ENCODE results near the gene ACSL6.

Gene ACSL6

GRCh38 chr5:132013006-132013689 is 1.7 kb upstream of the ACSL6 start:
- DNase-seq: no peak

GRCh38 chr5:132012371-132013005 is 1.0 kb upstream of the ACSL6 start:
- no peak for DNase-seq

DNA sequence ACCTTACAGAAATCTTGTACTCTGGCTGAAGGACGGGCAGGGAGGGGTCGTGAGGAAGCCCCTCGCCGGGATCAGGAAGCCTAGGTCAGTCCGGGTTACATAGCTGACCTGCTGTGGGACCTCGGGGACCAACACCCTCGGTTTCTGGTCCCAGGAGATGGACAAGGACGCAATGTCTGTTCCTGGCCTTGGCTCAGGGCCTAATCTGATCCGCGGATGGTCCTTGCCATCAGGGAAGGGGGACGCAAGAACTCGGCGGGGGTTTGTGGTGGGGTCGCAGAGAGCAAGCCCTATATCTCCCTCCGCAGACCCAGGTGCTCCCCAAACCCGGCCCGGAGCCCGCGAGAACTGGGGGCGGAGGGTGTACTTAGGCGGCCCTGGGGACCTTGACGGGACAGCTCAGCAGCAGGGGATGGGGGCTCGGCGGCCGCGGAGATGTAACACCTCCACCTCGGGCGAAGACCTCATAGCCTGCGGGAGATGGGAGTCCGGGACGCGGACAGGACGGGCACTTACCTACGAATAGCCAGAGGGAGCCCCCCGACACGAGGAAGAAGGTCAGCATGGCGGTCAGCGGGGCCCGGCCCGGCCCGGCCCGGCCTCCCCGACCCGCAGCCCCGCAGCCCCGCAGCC is 353 bp downstream of the ACSL6 start:
- DNase-seq: peak; percentile 45

DNA sequence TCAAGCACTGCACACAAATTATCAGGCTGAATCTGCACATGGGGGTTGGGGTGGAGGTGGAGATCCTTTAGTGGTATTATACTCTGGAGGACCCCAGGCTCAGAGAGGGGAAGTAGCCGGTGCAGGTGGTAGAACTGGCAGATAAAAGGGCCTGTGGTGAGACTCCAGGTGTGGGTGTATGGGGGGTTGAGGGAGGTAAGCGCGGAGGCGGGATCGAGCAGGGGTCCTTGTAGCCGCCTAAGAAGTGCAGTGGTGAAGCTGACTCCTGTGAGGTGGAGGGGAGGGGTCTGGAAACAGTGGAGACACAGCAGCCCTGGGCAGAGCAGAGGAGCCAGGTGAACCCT is 841 bp downstream of the ACSL6 start:
- peak; percentile 57 for DNase-seq

- DNase-seq: peak; percentile 95
Observed at GRCh38 chr5:132009706-132010405, 1.6 kb downstream of the ACSL6 start.

DNA sequence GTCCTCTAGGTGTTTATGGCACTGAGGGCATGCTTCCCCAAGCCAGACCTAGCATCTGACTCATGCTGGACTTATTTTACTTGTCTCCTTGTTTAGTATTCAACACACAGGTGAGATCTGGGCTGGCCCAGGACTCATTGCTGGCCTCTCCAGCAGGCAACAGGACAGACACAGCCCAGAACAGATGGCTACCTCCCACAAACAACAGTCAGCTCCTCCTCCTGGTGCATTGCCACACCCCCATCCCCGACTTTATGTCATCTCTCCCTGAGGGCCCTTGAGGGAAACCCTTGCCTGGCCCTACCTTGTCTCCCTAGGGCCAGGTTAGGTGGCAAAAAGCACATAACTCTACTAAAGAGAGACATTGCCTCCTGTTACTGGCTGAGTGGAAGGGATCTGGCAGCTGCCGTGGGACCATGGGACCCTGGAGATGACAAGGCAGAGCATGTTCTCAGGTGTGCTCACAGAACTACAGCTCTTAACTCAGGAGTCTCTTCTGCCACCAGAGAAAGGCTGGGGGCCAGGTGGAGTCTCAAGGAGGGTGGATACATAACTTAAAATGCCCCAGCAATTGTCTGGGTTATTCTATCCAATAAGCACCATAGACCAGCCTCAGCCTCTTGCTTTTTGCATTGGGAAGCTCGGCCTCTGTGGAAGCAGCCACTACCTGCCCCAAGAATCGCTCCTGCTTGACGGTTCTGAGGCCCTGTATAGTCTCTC is 2.3 kb downstream of the ACSL6 start:
- DNase-seq: peak; percentile 77

GRCh38 chr5:132008163-132008473 is 3.3 kb downstream of the ACSL6 start:
- no peak for DNase-seq

DNA sequence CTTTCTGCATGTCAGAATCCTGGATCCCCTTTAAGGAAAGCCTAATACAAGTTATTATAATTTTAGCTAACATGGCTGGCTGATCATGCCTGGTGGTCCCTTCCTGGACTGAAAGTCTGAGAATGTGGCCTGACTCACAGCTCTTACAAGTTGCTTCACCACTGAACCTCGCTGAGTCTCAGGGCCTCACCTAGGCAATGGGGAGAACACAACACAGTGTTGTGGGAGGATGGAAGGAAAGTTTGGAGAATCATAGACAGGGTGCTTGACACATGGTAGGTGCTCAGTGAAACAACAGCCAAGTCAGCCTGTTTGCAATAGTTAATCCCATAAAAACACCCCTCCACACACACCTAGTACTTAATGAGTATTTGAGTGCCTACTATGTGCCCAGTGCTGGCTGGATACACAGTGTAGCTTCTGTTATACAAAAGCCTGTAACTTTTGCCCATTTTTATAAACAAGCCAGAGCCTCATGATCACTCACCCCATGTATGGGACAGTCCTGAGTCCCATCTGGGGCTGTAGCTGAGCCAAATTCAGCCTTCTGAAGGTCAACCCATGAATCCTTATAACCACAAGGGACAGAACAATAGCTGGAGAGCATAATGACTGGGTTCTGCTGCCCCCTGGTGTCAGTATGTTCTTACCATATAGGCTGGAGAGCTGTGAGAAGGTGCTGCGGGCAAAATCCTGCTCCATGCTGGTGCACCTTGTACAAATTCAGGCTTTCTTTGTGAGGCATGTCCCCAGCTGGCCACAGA is 3.9 kb downstream of the ACSL6 start:
- peak; percentile 93 for DNase-seq

DNA sequence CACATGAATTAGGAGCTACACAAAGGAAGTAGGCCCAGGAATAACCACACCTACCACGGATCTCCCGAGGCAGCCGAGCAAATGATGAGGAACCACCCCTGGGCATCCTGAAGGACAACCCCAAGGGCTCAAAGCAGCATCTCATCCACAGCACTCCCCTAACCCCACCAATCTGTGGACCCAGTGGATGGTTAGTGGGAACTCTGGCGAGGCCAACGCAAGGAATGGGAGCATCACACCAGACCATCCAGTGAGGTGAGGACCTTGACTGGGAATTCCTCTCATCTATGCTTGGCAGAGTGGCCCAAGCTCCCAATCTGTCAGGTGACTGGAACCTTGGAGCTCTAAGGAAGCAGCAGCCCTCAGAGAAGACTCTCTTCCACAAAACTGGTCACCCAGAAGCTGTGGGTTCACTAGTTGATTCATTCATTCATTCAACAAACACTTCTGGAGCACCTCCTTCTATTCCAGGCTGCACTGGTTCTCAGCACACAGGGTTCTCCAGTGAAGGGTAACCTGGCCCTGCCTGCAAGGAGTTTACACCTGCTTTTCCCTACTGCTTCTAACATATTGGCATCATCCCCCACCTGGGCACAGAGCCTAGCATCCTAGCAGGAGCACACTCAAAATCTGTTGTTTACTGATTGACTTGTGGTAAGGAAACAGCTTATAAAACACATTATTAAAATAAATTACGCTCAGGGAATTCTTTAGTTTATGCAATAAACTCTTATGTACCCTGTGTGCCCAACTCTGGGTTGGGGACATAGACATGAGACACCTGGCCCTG is 4.9 kb downstream of the ACSL6 start:
- DNase-seq: no peak

GRCh38 chr5:132005591-132005990 is 5.9 kb downstream of the ACSL6 start:
- no peak for DNase-seq

- DNase-seq: no peak
Observed at GRCh38 chr5:132003982-132004381, 7.5 kb downstream of the ACSL6 start.

- DNase-seq: no peak
Observed at GRCh38 chr5:132003170-132003744, 8.2 kb downstream of the ACSL6 start.

GRCh38 chr5:132002757-132003156 is 8.7 kb downstream of the ACSL6 start:
- no peak for DNase-seq

DNA sequence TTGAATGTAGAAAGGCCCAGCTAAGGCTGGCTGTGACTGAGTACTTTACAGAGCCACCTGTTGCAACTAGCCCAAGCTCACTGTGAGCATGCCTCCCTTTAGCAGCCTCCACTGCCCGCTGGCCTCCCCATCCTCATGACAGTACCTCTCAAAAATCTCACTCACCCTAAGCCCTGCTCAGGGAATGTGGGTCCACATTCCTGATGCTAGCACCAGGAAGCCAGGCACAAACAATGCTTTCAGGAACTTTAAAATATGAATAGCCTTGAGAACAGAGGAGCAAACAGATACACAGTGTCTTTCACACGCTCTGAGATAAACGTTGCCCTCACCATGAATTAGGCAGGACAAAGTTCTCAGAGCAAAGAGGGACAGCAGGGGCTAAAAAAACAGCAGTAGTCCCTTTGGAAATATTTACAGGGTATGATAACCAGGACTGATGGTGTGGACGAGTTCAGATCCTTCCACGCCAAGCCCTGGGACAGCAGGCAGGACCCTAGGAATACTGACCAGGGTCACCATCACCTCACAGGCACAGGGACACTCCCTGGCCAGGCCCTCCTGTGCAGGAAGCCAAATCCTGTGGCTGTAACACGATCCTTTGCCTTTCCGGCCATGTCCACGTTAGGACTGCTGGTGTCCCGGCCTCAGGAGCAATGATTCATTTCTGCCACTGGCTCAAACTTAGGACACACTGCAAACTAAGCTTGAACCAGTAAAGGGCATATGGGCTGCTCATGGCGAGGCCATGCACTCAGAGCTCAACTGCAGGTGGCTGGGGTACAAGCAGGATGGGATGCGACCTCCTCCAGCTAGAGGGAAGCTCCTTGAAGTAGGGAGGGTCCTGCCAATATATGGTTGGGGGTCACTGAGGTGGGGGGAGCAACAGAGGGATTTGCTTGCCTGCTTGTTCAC is 9.6 kb downstream of the ACSL6 start:
- DNase-seq: no peak

DNA sequence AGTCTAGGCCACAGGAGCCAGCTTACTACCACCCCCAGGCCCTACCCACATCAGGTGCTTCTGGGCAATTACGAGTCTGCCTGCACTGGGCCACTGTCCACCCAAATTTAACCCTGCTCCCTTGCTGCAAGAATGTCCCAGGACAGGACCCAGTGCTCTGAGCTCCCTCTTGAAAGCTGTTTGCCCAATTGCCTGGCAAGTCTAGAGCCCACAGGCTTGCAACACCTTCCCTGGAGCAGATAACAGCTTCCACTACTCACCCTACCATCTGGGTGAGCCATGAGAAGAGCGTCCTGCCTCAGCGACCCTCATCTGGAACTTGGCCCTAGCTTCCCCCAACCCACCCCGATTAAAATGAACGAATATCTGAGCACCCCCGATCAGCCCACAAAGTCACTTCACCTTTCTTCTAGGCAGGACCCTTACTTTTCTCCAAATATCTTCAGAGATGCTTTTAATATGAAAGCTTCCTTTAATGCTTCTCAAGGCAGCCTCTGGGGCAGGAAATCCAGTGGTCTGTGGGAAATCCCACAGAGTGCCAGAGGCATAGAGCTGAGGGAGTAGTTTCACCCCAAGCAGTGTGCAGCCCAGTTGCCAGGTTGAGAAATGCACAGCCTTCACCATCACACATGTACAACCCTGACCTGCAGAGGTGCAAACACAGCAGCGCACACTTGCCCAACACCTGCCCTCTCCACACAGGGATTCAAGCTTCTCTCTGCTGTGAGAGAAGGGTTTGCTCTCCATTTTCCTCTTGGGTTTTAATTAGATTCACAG is 10.6 kb downstream of the ACSL6 start:
- DNase-seq: no peak

DNA sequence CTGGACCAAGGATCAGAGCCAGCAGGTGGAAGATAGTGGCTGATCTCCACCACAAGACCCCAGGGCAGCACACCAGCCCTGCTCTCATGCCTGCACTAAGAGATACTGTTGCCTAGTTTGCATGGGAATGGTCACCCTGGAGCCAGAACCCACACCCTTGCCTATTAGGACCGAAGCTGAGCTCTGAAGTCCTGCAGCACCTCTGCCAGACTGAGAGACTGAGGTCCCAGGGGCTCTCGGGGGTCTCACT is 11.3 kb downstream of the ACSL6 start:
- DNase-seq: no peak

- DNase-seq: peak; percentile 68
Observed at GRCh38 chr5:131999441-132000240, 11.8 kb downstream of the ACSL6 start.

DNA sequence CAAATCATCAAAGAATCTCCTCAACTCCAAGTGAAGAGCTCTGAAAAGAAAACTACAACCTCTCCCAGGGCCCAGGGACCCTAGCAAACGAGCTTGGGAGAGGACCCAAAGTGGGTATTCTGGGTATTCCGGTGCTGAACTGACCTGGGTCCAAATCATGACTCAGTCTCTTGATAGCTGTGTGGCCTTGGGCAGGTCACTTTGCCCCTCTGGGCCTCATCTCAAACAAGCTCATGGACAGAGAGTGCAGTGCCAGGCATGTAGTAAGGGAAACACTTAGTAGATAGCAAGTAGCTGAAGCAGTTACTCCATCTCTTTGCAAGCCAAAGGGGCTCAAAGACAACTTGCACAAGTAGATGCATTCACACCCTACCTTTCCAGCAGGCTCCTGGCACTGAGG is 12.4 kb downstream of the ACSL6 start:
- DNase-seq: no peak

Data from NCI-H82 (cell line).